GM12878 (cell line): ENCODE measurements around the gene FRMD3. TPM values are rescaled to one million over a fixed set of nuclear protein-coding genes. Genes with fewer than 3 reads are reported as not detected.

ENCODE experiments used
- ATAC-seq: fragments of 200-7000 bp; cut with Tn5 transposase; 3 replicates; pipeline ENCODE4 v1.9.1; 2020; ENCODE audit warnings: mild to moderate bottlenecking, moderate library complexity
- BruUV-seq: library from RNA; stranded (reverse); fragments of 400-500 nt; replicated peaks from 2 replicates; lab custom pipeline; 2021; lab: Mats Ljungman, UMichigan
- CTCF ChIA-PET: fragments of 300-600 bp; sonication (Branson Sonifier 250); formaldehyde crosslinking; extraction: SDS; loops from one replicate; lab custom pipeline; 2021; ENCODE audit warnings: inconsistent platforms; lab: Yijun Ruan, JAX
- POLR2A ChIA-PET: fragments of 350-600 bp; formaldehyde crosslinking; extraction: SDS; loops from one replicate; lab custom pipeline; 2021; ENCODE audit warnings: inconsistent platforms; lab: Charles Lee
- RAD21 ChIA-PET: fragments of 300-600 bp; sonication (Branson Sonifier 250); formaldehyde crosslinking; loops from one replicate; lab custom pipeline; 2023; ENCODE audit warnings: antibody characterized with exemption; ENCODE audit not compliant: unreplicated experiment; lab: Charles Lee
- SMC1A ChIA-PET: fragments of 300-600 bp; sonication (Branson Sonifier 250); formaldehyde crosslinking; loops from one replicate; lab custom pipeline; 2023; ENCODE audit not compliant: unreplicated experiment, uncharacterized antibody; lab: Charles Lee
- DNase-seq: peaks from one replicate; pipeline ENCODE4 v3.0.0-alpha.2; 2011; ENCODE audit warnings: low read depth, low spot score
- FAIRE-seq: peaks from 3 replicates; lab custom pipeline; 2011; peaks lifted over from hg19 to GRCh38; lab: Jason Lieb, UNC
- H2AFZ ChIP-seq: 2 replicates; pipeline ENCODE4 v1.6.0; 2011; ENCODE audit warnings: low read depth, low read length, control low read depth; ENCODE audit not compliant: control insufficient read depth
- H3K27ac ChIP-seq: 2 replicates; pipeline ENCODE4 v1.5.1; 2011; ENCODE audit warnings: control low read depth; ENCODE audit not compliant: control insufficient read depth, insufficient read depth
- H3K27me3 ChIP-seq, 2 experiments: replicated peaks in 1 of 2; 2 replicates each; pipeline versions ENCODE4 v1.6.0 to v1.6.1; 2011; ENCODE audit warnings: low read length in 1 of 2; ENCODE audit not compliant: control insufficient read depth in 2 of 2, insufficient read depth in 2 of 2
- H3K36me3 ChIP-seq, 2 experiments: 2 replicates each; pipeline ENCODE4 v1.5.1; 2011; ENCODE audit warnings: low read length in 1 of 2; ENCODE audit not compliant: control insufficient read depth in 2 of 2, insufficient read depth in 2 of 2
- H3K4me1 ChIP-seq: 2 replicates; pipeline ENCODE4 v1.6.1; 2011; ENCODE audit warnings: mild to moderate bottlenecking, low read length, moderate library complexity, mixed read lengths; ENCODE audit not compliant: control insufficient read depth, insufficient read depth
- H3K4me2 ChIP-seq: 2 replicates; pipeline ENCODE4 v1.6.0; 2011; ENCODE audit warnings: control low read depth; ENCODE audit not compliant: control insufficient read depth, insufficient read depth
- H3K4me3 ChIP-seq: fragments of 200-600 bp; sonication (generic); 2 replicates; pipeline ENCODE4 v1.5.1; 2016
- H3K79me2 ChIP-seq: 2 replicates; pipeline ENCODE4 v1.6.0; 2011; ENCODE audit warnings: low read length; ENCODE audit not compliant: control insufficient read depth, insufficient read depth
- H3K9ac ChIP-seq: 2 replicates; pipeline ENCODE4 v1.8.0; 2011; ENCODE audit warnings: low read length, control low read depth, mixed read lengths; ENCODE audit not compliant: control insufficient read depth, insufficient read depth
- H3K9me3 ChIP-seq: replicated peaks from 3 replicates; pipeline ENCODE4 v1.5.1; 2011; ENCODE audit warnings: mild to moderate bottlenecking, low read length; ENCODE audit not compliant: control insufficient read depth, insufficient read depth
- H4K20me1 ChIP-seq: 2 replicates; pipeline ENCODE4 v1.6.0; 2011; ENCODE audit not compliant: control insufficient read depth, insufficient read depth
- ATF2 ChIP-seq: IDR thresholded peaks from 2 replicates; pipeline ENCODE4 v1.6.1; 2012; ENCODE audit warnings: low read length, inconsistent platforms
- ATF7 ChIP-seq: fragments of 450-650 bp; IDR thresholded peaks from 2 replicates; pipeline ENCODE4 v1.6.1; 2016; ENCODE audit warnings: low read depth, mild to moderate bottlenecking
- BMI1 ChIP-seq: fragments of 450-650 bp; IDR thresholded peaks from 2 replicates; pipeline ENCODE4 v1.6.1; 2016; ENCODE audit warnings: mild to moderate bottlenecking, moderate library complexity, borderline replicate concordance
- EP300 ChIP-seq, 2 experiments: fragments of 150-350 bp in 1 of 2; IDR thresholded peaks; 2 replicates each; pipeline ENCODE4 v1.6.1; 2011 to 2012; ENCODE audit warnings: low read depth in 2 of 2, low read length in 2 of 2, borderline replicate concordance in 1 of 2, improper control_type of control experiment in 1 of 2, inconsistent platforms in 1 of 2; ENCODE audit not compliant: control insufficient read depth in 1 of 2
- MYC ChIP-seq: IDR thresholded peaks from 2 replicates; pipeline ENCODE4 v1.6.1; 2011; ENCODE audit warnings: mild to moderate bottlenecking, low read length, moderate library complexity, inconsistent platforms; ENCODE audit not compliant: insufficient read depth, insufficient replicate concordance, insufficient read length, severe bottlenecking
- PKNOX1 ChIP-seq: fragments of 450-650 bp; IDR thresholded peaks from 2 replicates; pipeline ENCODE4 v1.6.1; 2016; ENCODE audit warnings: mild to moderate bottlenecking
- SRF ChIP-seq, 2 experiments: IDR thresholded peaks; 2 replicates each; pipeline ENCODE4 v1.6.1; 2011; ENCODE audit warnings: low read depth in 2 of 2, low read length in 2 of 2, mild to moderate bottlenecking in 1 of 2, moderate library complexity in 1 of 2
- STAT1 ChIP-seq: fragments of 450-650 bp; conservative IDR thresholded peaks from 2 replicates; pipeline ENCODE4 v1.6.1; 2014; ENCODE audit warnings: antibody characterized with exemption, mild to moderate bottlenecking
- TAF1 ChIP-seq: IDR thresholded peaks from 2 replicates; pipeline ENCODE4 v1.6.1; 2011; ENCODE audit warnings: mild to moderate bottlenecking, low read depth, low read length, borderline replicate concordance
- TCF3 ChIP-seq: IDR thresholded peaks from 2 replicates; pipeline ENCODE4 v1.6.1; 2012; ENCODE audit warnings: low read depth, mild to moderate bottlenecking, low read length, borderline replicate concordance; ENCODE audit not compliant: insufficient read depth
- ZBTB4 ChIP-seq: fragments of 450-650 bp; formaldehyde crosslinking; IDR thresholded peaks from 2 replicates; pipeline ENCODE4 v1.4.0; 2022; ENCODE audit warnings: mild to moderate bottlenecking, moderate library complexity
- ZNF622 ChIP-seq: fragments of 450-650 bp; IDR thresholded peaks from 2 replicates; pipeline ENCODE4 v1.6.1; 2017; ENCODE audit warnings: mild to moderate bottlenecking, inconsistent platforms
- ZNF687 ChIP-seq: fragments of 450-650 bp; IDR thresholded peaks from 2 replicates; pipeline ENCODE4 v1.6.1; 2017; ENCODE audit warnings: mild to moderate bottlenecking, moderate library complexity
- WGBS: methylation state at CpG from one replicate; pipeline ENCODE4 v1.1.6; 2016; ENCODE audit warnings: low lambda C conversion rate; ENCODE audit not compliant: insufficient replicate concordance, insufficient coverage; ENCODE audit errors: missing lambda C conversion rate; 5-methylcytosine and 5-hydroxymethylcytosine counted together
- in situ Hi-C: fragments of 300-500 bp; cut with MboI; formaldehyde crosslinking; loops from 9 replicates; pipeline ENCODE4 v1.14.3; 2018; ENCODE audit warnings: mixed read lengths
- intact Hi-C: fragments of 100-400 bp; cut with micrococcal nuclease; formaldehyde crosslinking; loops from one replicate; pipeline ENCODE4 v1.14.2; 2022; ENCODE audit not compliant: unreplicated experiment
- polyA plus RNA-seq, 11 experiments: library from polyadenylated mRNA; depleted of rRNA in 4 of 11; unstranded in 6 of 11; stranded (reverse) in 5 of 11; fragments of >200 nt; fragmentation: Nextera tagmentation in 4 of 11; fragmentation: Illumina TruSeq in 1 of 11; extraction: Ambion mirVana in 4 of 11; extraction: Trizol in 1 of 11; gene quantifications; 1 replicate in 1 of 11; 2 replicates in 10 of 11; pipeline versions ENCODE4 v1.2.1 to v1.2.3, GENCODE V29; 2011 to 2016; ENCODE audit warnings: inconsistent platforms in 2 of 11, missing spikeins in 2 of 11, low read depth in 1 of 11
- total RNA-seq, 4 experiments: library from RNA; depleted of rRNA in 3 of 4; stranded (reverse); fragments of >200 nt in 3 of 4; fragmentation: Illumina TruSeq in 1 of 4; extraction: Trizol in 1 of 4; gene quantifications; 2 replicates each; pipeline versions ENCODE4 v1.2.1 to v1.2.3, GENCODE V29; 2013 to 2021

The FRMD3 gene
- total and polyA plus RNA-seq, 10 of the 15 experiments (the other 5 are each of a cell fraction or from before 2014, with no cell fraction given): 0.04 to 0.68 (median 0.21) TPM; not detected in 1

- no peak overlapping the region for H3K4me2 ChIP-seq
- ChIA-PET SMC1A (interaction anchor here (1.2 to 1.3 kb wide), 2 partner anchors 9 to 38 kb away, joined by 3 to 4 read pairs; no protein-coding TSS in a partner anchor), RAD21 (no interaction called here), CTCF (interaction anchor here (1.3 kb wide), 1 partner anchor 223 kb away, joined by 3 read pairs; no protein-coding TSS in a partner anchor), POLR2A (no interaction called here)
- 8% methylated on average over 5 of the region's 5 CpGs for WGBS
- DNase-seq (no peak), FAIRE-seq (no peak), ATAC-seq (no peak)
- H3K79me2 ChIP-seq: no peaks in the 10 kb centered on the region
- in situ Hi-C loops (no loop called here), intact Hi-C loops (no loop called here)
- H3K4me1 ChIP-seq: no peaks in the 10 kb centered on the region
- no peaks in the 10 kb centered on the region for H3K9me3 ChIP-seq
- H2AFZ ChIP-seq: no peak overlapping the region
- no peak overlapping the region for H3K4me3 ChIP-seq
- H3K9ac ChIP-seq: no peak overlapping the region
- H3K27ac ChIP-seq: no peak overlapping the region
- no peaks in the 10 kb centered on the region for H4K20me1 ChIP-seq
- BruUV-seq: no TSS peak
- no peaks in the 10 kb centered on the region for H3K36me3 ChIP-seq
- no peaks in the 10 kb centered on the region for H3K27me3 ChIP-seq
- no peak for TF ChIP-seq STAT1
- TF ChIP-seq EP300 (IDR thresholded peaks at IDR 0.05; ENCODE audit: borderline replicate concordance in 1 of 2, control insufficient read depth in 1 of 2, low read depth in 2 of 2, low read length in 2 of 2): no peak
- TF ChIP-seq ZBTB4 (CRISPR knock-in tag): no peak
- TF ChIP-seq ZNF687: no peak
- no peak for TF ChIP-seq ATF7
- TF ChIP-seq SRF (IDR thresholded peaks at IDR 0.05; ENCODE audit: low read depth in 2 of 2, low read length in 2 of 2): no peak
- no peak for TF ChIP-seq TAF1
- no peak for TF ChIP-seq BMI1
- no peak for TF ChIP-seq TCF3
- TF ChIP-seq ATF2: no peak
- no peak for TF ChIP-seq ZNF622
- TF ChIP-seq MYC: no peak
- TF ChIP-seq PKNOX1: no peak
Observed at GRCh38 chr9:83372957-83373356, 165.2 kb downstream of the FRMD3 start.
